AG04450 (cell line): Measurements from ENCODE around the gene EPHA5. TPM values are rescaled to one million over a fixed set of nuclear protein-coding genes. Genes with fewer than 3 reads are reported as not detected.

Experiments used
- CTCF ChIA-PET: fragments of 300-600, 350-600 bp; formaldehyde crosslinking; extraction: SDS; loops from one replicate; lab custom pipeline; 2022; ENCODE audit warnings: antibody characterized with exemption, inconsistent platforms; lab: Charles Lee
- POLR2A ChIA-PET: fragments of 350-600 bp; formaldehyde crosslinking; extraction: SDS; loops from one replicate; lab custom pipeline; 2021; ENCODE audit warnings: antibody characterized with exemption, inconsistent platforms; lab: Yijun Ruan, JAX
- DNase-seq: peaks from one replicate; pipeline ENCODE4 v3.0.0-alpha.2; 2011; ENCODE audit warnings: low read depth, low spot score
- H3K27ac ChIP-seq: one replicate; pipeline ENCODE4 v1.5.1; 2012; ENCODE audit warnings: low read depth, low read length, control low read depth
- H3K27me3 ChIP-seq: one replicate; pipeline ENCODE4 v1.6.0; 2012; ENCODE audit warnings: low read length; ENCODE audit not compliant: control insufficient read depth, insufficient read depth
- H3K4me3 ChIP-seq: 2 replicates; pipeline ENCODE4 v1.5.1; 2011; ENCODE audit warnings: mild to moderate bottlenecking, low read depth, low read length, control low read depth
- H3K9me3 ChIP-seq: 2 replicates; pipeline ENCODE4 v1.5.1; 2012; ENCODE audit warnings: low read length; ENCODE audit not compliant: control insufficient read depth, insufficient read depth
- CTCF ChIP-seq: IDR thresholded peaks from 2 replicates; pipeline ENCODE4 v1.5.1; 2011; ENCODE audit warnings: low read depth, low read length, control low read depth, inconsistent platforms
- polyA plus RNA-seq: library from polyadenylated mRNA; depleted of rRNA; stranded (reverse); fragments of >200 nt; gene quantifications from 2 replicates; pipeline ENCODE4 v1.2.3, GENCODE V29; 2011

The EPHA5 gene
- polyA plus RNA-seq, 1 experiment, result 0.04 TPM

GRCh38 chr4:65665771-65666523 is 4.3 kb downstream of the EPHA5 start:
- CTCF ChIA-PET, result no interaction called here
- no peak for TF ChIP-seq CTCF
- no peak for DNase-seq
- Histone ChIP-seq H3K4me3 (no peak overlapping the region), H3K27me3 (peaks cover 27% of the 10 kb centered on the region), H3K9me3 (no peaks in the 10 kb centered on the region), H3K27ac (no peak overlapping the region)
- POLR2A ChIA-PET, result no interaction called here

GRCh38 chr4:65661471-65661870 is 8.8 kb downstream of the EPHA5 start:
- POLR2A ChIA-PET, result no interaction called here
- Histone ChIP-seq H3K9me3 (no peaks in the 10 kb centered on the region), H3K4me3 (no peak overlapping the region), H3K27me3 (no peaks in the 10 kb centered on the region), H3K27ac (no peak overlapping the region)
- no peak for DNase-seq
- no peak for TF ChIP-seq CTCF
- CTCF ChIA-PET, result no interaction called here

GRCh38 chr4:65658117-65658516 is 12.2 kb downstream of the EPHA5 start:
- TF ChIP-seq CTCF, result no peak
- no peak overlapping the region for H3K4me3 ChIP-seq
- POLR2A ChIA-PET, result no interaction called here
- DNase-seq, result no peak
- CTCF ChIA-PET, result no interaction called here
- no peaks in the 10 kb centered on the region for H3K27me3 ChIP-seq
- no peak overlapping the region for H3K27ac ChIP-seq
- no peaks in the 10 kb centered on the region for H3K9me3 ChIP-seq

- H3K27ac ChIP-seq, result no peak overlapping the region
- ChIA-PET CTCF (no interaction called here), POLR2A (no interaction called here)
- DNase-seq, result no peak
- no peak for TF ChIP-seq CTCF
- H3K9me3 ChIP-seq, result no peaks in the 10 kb centered on the region
- H3K4me3 ChIP-seq, result no peak overlapping the region
- no peaks in the 10 kb centered on the region for H3K27me3 ChIP-seq
Observed at GRCh38 chr4:65656008-65656407, 14.3 kb downstream of the EPHA5 start.

- Histone ChIP-seq H3K27me3 (no peaks in the 10 kb centered on the region), H3K27ac (no peak overlapping the region), H3K9me3 (no peaks in the 10 kb centered on the region), H3K4me3 (no peak overlapping the region)
- no peak for TF ChIP-seq CTCF
- no peak for DNase-seq
- ChIA-PET POLR2A (no interaction called here), CTCF (no interaction called here)
Observed at GRCh38 chr4:65654976-65655375, 15.3 kb downstream of the EPHA5 start.
